Measurements from ENCODE around the gene HAUS3. TPM values are rescaled to one million over a fixed set of nuclear protein-coding genes. Genes with fewer than 3 reads are reported as not detected.

HAUS3 gene
- total and polyA plus RNA-seq, 2 experiments from 2014 or later: 15.2 to 16.3 TPM

DNA sequence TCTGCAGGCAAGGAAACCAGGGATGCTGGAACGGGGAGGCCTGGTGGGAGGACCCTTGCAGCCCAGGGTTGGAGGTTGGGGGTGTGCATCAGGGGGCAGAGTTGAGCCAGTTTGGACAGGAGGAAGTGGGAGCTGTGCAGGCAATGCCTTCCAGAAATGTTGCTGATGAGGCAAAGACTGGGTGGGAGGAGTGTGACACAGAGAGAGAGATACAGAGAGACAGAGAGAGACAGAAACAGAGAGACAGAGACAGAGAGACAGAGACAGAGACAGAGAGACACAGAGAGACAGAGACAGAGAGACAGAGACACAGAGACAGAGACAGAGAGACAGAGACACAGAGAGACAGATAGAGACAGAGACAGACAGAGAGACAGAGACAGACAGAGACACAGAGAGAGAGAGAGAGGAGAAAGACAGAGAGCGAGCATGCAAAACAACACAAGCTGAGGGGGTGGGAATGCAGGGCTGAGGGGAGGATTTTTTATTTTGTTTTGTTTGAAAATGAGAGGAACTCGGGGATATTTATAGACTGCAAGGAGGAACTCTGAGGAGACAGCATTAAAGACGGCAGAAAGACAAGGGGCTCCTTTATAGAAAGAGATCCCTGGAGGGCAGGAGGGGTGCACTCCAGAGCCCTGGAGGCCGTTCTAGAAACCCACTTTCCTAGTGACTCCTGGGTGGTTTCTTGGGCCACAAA is 1.9 kb upstream of the HAUS3 start:
- no peak overlapping the region for H3K4me3 ChIP-seq
- H3K27me3 ChIP-seq: no peaks in the 10 kb centered on the region
- H3K36me3 ChIP-seq: no peaks in the 10 kb centered on the region
- H3K27ac ChIP-seq: no peak overlapping the region
- no peaks in the 10 kb centered on the region for H3K9me3 ChIP-seq (ENCODE audit: low read depth)
- TF ChIP-seq, protein P1, sequence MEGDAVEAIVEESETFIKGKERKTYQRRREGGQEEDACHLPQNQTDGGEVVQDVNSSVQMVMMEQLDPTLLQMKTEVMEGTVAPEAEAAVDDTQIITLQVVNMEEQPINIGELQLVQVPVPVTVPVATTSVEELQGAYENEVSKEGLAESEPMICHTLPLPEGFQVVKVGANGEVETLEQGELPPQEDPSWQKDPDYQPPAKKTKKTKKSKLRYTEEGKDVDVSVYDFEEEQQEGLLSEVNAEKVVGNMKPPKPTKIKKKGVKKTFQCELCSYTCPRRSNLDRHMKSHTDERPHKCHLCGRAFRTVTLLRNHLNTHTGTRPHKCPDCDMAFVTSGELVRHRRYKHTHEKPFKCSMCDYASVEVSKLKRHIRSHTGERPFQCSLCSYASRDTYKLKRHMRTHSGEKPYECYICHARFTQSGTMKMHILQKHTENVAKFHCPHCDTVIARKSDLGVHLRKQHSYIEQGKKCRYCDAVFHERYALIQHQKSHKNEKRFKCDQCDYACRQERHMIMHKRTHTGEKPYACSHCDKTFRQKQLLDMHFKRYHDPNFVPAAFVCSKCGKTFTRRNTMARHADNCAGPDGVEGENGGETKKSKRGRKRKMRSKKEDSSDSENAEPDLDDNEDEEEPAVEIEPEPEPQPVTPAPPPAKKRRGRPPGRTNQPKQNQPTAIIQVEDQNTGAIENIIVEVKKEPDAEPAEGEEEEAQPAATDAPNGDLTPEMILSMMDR (IDR thresholded peaks at IDR 0.05; ENCODE audit: low read depth, low read length): peak; percentile 44
- DNase-seq (ENCODE audit: low read depth in 1 of 2, low spot score in 1 of 2): peak; percentile 55 to 65
- H3K4me1 ChIP-seq (ENCODE audit: low read depth): peaks cover 18% of the 10 kb centered on the region

DNA sequence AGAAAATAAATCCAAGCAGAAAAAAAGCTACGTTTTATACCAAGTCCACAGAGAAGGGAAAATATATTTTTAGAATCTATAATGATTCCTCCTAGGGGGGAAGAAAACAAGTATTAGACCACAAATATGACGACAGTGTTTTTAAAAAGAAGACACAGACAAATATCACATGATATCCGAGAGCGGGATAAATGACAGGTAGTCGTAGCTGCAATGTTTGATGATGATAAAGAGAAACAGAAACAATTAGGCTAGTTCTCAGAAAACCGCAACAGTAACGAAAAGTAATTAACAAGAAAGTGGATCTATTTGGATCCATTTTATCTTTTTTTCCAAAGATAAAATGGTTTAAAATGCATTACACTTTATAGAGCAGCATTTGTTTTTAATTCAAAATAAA is 918 bp downstream of the HAUS3 start:
- H3K27me3 ChIP-seq: no peaks in the 10 kb centered on the region
- peak overlapping the region; percentile 81 for H3K4me3 ChIP-seq
- H3K27ac ChIP-seq: peak overlapping the region; percentile 61
- H3K36me3 ChIP-seq: peaks cover 1% of the 10 kb centered on the region
- TF ChIP-seq, protein P1 (IDR thresholded peaks at IDR 0.05; ENCODE audit: low read depth, low read length): no peak
- no peaks in the 10 kb centered on the region for H3K9me3 ChIP-seq (ENCODE audit: low read depth)
- no peak for DNase-seq (ENCODE audit: low read depth in 1 of 2, low spot score in 1 of 2)
- H3K4me1 ChIP-seq (ENCODE audit: low read depth): peaks cover 21% of the 10 kb centered on the region

DNA sequence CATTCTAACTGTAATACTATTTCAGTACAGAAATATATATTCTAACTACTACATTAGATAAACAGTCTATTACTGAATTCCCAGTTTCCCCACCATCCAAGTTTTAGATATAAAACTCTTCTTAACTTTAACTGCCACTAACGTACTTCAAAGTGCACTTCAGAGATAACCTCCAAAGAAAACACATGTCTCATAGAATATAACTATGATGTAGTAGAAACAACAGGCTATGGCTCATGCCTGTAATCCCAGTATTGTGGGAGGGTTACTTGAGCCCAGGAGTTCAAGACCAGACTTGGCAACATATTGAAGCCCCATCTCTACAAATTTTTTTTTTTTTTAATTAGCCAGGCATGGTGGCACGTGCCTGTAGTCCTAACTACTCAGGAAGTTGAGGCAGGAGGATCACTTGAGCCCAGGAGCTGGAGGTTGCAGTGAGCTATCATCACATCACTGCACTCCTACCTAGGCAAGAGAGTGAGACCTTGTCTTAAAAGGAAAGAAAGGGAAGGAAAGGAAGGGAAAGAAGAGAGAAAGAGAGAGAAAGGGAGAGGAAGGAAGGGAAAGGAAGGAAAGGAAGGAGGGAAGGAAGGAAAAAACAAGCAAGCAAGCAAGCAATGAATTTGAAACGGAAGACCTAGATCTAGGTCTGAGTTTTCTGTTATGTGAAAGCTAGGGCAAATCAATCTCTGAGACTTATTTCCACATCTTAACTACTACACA is 4.8 kb downstream of the HAUS3 start:
- TF ChIP-seq, protein P1 (IDR thresholded peaks at IDR 0.05; ENCODE audit: low read depth, low read length): no peak
- no peak for DNase-seq (ENCODE audit: low read depth in 1 of 2, low spot score in 1 of 2)

DNA sequence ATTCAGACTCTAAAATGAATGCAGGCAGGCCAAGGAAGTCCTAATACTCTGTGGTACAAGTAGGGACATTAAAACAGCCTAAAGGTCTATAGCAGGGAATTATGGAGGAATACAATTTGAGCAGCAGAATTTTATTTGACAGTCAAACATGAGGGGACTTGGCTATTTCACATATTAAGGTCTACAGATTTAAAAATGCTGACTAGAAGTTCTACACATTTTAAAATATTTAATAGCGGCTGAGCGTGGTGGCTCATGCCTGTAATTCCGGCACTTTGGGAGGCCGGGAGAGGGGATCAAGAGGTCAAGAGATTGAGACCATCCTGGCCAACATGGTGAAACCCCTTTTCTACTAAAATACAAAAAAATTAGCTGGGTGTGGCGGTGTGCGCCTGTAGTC is 10.8 kb downstream of the HAUS3 start:
- H3K4me1 ChIP-seq (ENCODE audit: low read depth): no peaks in the 10 kb centered on the region
- peaks cover 8% of the 10 kb centered on the region for H3K36me3 ChIP-seq
- TF ChIP-seq, protein P1 (IDR thresholded peaks at IDR 0.05; ENCODE audit: low read depth, low read length): no peak
- no peak overlapping the region for H3K4me3 ChIP-seq
- no peak for DNase-seq (ENCODE audit: low read depth in 1 of 2, low spot score in 1 of 2)
- no peaks in the 10 kb centered on the region for H3K27me3 ChIP-seq
- H3K27ac ChIP-seq: no peak overlapping the region
- no peaks in the 10 kb centered on the region for H3K9me3 ChIP-seq (ENCODE audit: low read depth)

More for the DNA sequence above, 4.8 kb downstream of the HAUS3 start:
- Histone ChIP-seq H3K27ac (no peak overlapping the region), H3K36me3 (peaks cover 8% of the 10 kb centered on the region), H3K4me3 (no peak overlapping the region), H3K4me1 (ENCODE audit: low read depth) (peaks cover 21% of the 10 kb centered on the region), H3K9me3 (ENCODE audit: low read depth) (no peaks in the 10 kb centered on the region), H3K27me3 (no peaks in the 10 kb centered on the region)

DNA sequence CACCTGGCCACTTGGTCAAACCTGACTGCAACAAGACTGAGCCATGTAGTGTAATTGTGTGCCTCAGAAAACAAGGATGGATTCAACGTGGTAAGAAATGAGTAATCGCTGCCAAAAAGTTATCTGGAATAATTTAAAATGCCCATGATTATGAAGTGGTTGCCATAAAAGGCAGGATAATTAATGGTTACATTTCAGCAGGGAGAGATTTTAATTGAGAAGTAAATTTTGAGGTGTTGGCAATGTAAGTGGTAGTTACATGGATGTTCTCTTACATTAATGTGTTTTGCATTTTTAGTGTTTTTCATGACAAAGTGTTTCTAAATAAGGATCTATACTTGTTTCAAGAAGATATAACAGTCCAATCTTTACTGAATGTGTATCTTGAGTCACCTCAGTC is 15.7 kb downstream of the HAUS3 start:
- Histone ChIP-seq H3K9me3 (ENCODE audit: low read depth) (no peaks in the 10 kb centered on the region), H3K4me1 (ENCODE audit: low read depth) (no peaks in the 10 kb centered on the region), H3K27ac (no peak overlapping the region), H3K4me3 (no peak overlapping the region), H3K36me3 (no peaks in the 10 kb centered on the region), H3K27me3 (no peaks in the 10 kb centered on the region)
- TF ChIP-seq, protein P1 (IDR thresholded peaks at IDR 0.05; ENCODE audit: low read depth, low read length): no peak
- no peak for DNase-seq (ENCODE audit: low read depth in 1 of 2, low spot score in 1 of 2)
